H1 (cell line): ENCODE results near the gene TDRD9. TPM values are rescaled to one million over a fixed set of nuclear protein-coding genes. Genes with fewer than 3 reads are reported as not detected.

Experiments used
- CTCF ChIA-PET: fragments of 300-600 bp; sonication (Branson Sonifier 250); formaldehyde crosslinking; loops from one replicate; lab custom pipeline; 2021; ENCODE audit not compliant: partially characterized antibody; lab: Charles Lee
- POLR2A ChIA-PET: fragments of 300-600 bp; sonication (Branson Sonifier 250); formaldehyde crosslinking; loops from one replicate; lab custom pipeline; 2021; ENCODE audit warnings: inconsistent platforms; ENCODE audit not compliant: partially characterized antibody; lab: Charles Lee
- DNase-seq, 2 experiments: peaks; one replicate each; pipeline versions ENCODE4 v3.0.0 to v3.0.0-alpha.2; 2010 to 2022; ENCODE audit warnings: low spot score in 2 of 2, low read depth in 1 of 2, mixed read lengths in 1 of 2
- FAIRE-seq: peaks from 2 replicates; lab custom pipeline; 2011; peaks lifted over from hg19 to GRCh38; lab: Jason Lieb, UNC
- H2AFZ ChIP-seq: 2 replicates; pipeline ENCODE4 v1.8.1; 2012; ENCODE audit warnings: low read length, inconsistent platforms
- H2AK5ac ChIP-seq: 2 replicates; pipeline ENCODE4 v1.6.1; 2013; ENCODE audit warnings: low read depth, low read length
- H2BK120ac ChIP-seq: replicated peaks from 2 replicates; pipeline ENCODE3; 2013; ENCODE audit warnings: low read depth, low read length, inconsistent platforms
- H2BK12ac ChIP-seq: 2 replicates; pipeline ENCODE4 v1.6.1; 2013; ENCODE audit warnings: low read depth, low read length
- H2BK15ac ChIP-seq: 2 replicates; pipeline ENCODE4 v1.6.1; 2013; ENCODE audit warnings: low read length
- H2BK20ac ChIP-seq: 2 replicates; pipeline ENCODE4 v1.6.1; 2013; ENCODE audit warnings: low read length
- H2BK5ac ChIP-seq: 2 replicates; pipeline ENCODE4 v1.6.1; 2013; ENCODE audit warnings: low read depth, low read length
- H3K14ac ChIP-seq: 2 replicates; pipeline ENCODE4 v1.6.1; 2013; ENCODE audit warnings: inconsistent platforms; ENCODE audit not compliant: insufficient read length
- H3K18ac ChIP-seq: 2 replicates; pipeline ENCODE4 v1.6.1; 2013; ENCODE audit warnings: low read length; ENCODE audit errors: extremely low read depth
- H3K23ac ChIP-seq: 2 replicates; pipeline ENCODE4 v1.6.1; 2013; ENCODE audit warnings: inconsistent platforms; ENCODE audit not compliant: insufficient read length
- H3K23me2 ChIP-seq: 2 replicates; pipeline ENCODE4 v1.6.1; 2013; ENCODE audit warnings: low read depth, low read length
- H3K27ac ChIP-seq: 2 replicates; pipeline ENCODE4 v1.6.1; 2011; ENCODE audit warnings: low read depth, low read length, inconsistent platforms
- H3K27me3 ChIP-seq, 4 experiments: replicated peaks in 1 of 4; 1 replicate in 1 of 4; 2 replicates in 3 of 4; pipeline versions ENCODE4 v1.6.1 to v1.8.1; 2011 to 2013; ENCODE audit warnings: low read length in 3 of 4, mild to moderate bottlenecking in 3 of 4, inconsistent platforms in 2 of 4, mixed read lengths in 2 of 4, moderate library complexity in 1 of 4; ENCODE audit not compliant: control insufficient read depth in 3 of 4, insufficient read depth in 3 of 4; ENCODE audit errors: extremely low read depth in 1 of 4
- H3K36me3 ChIP-seq, 4 experiments: 2 replicates each; pipeline versions ENCODE4 v1.6.1 to v1.8.1; 2011 to 2013; ENCODE audit warnings: mild to moderate bottlenecking in 4 of 4, low read length in 3 of 4, moderate library complexity in 2 of 4, control low read depth in 1 of 4, inconsistent platforms in 1 of 4; ENCODE audit not compliant: insufficient read depth in 4 of 4, control insufficient read depth in 2 of 4
- H3K4ac ChIP-seq: replicated peaks from 2 replicates; pipeline ENCODE3; 2013; ENCODE audit warnings: low read length, low read depth, mixed read lengths, inconsistent platforms; ENCODE audit not compliant: insufficient read length
- H3K4me1 ChIP-seq, 4 experiments: replicated peaks in 1 of 4; 1 replicate in 1 of 4; 2 replicates in 3 of 4; pipeline versions ENCODE4 v1.6.1 to v1.8.1; 2011 to 2013; ENCODE audit warnings: low read length in 3 of 4, inconsistent platforms in 2 of 4, mixed read lengths in 1 of 4; ENCODE audit not compliant: insufficient read depth in 4 of 4, control insufficient read depth in 3 of 4
- H3K4me2 ChIP-seq, 2 experiments: 2 replicates each; pipeline versions ENCODE4 v1.6.1 to v1.8.1; 2011 to 2013; ENCODE audit warnings: low read depth in 2 of 2, low read length in 2 of 2, control low read depth in 1 of 2, inconsistent platforms in 1 of 2, mild to moderate bottlenecking in 1 of 2; ENCODE audit not compliant: insufficient read depth in 1 of 2
- H3K4me3 ChIP-seq, 4 experiments: fragments of 200-600, 300-600 bp in 1 of 4; sonication (generic), shearing (Covaris generic), sonication (Bioruptor Twin) in 1 of 4; 2 replicates each; pipeline versions ENCODE4 v1.5.1 to v1.8.1; 2011 to 2016; ENCODE audit warnings: low read length in 4 of 4, low read depth in 3 of 4, control low read depth in 2 of 4, inconsistent platforms in 2 of 4, mild to moderate bottlenecking in 2 of 4, mixed read lengths in 1 of 4, moderate library complexity in 1 of 4; ENCODE audit not compliant: insufficient read depth in 2 of 4; ENCODE audit errors: extremely low read depth in 1 of 4
- H3K56ac ChIP-seq: replicated peaks from 2 replicates; pipeline ENCODE3; 2013; ENCODE audit warnings: low read depth, mild to moderate bottlenecking, mixed read lengths, low read length, inconsistent platforms; ENCODE audit not compliant: insufficient read length
- H3K79me1 ChIP-seq: 2 replicates; pipeline ENCODE4 v1.6.1; 2013; ENCODE audit warnings: low read depth, low read length, control low read depth
- H3K79me2 ChIP-seq, 2 experiments: 2 replicates each; pipeline versions ENCODE4 v1.6.1 to v1.8.1; 2012 to 2013; ENCODE audit warnings: low read length in 2 of 2, mild to moderate bottlenecking in 2 of 2, inconsistent platforms in 1 of 2; ENCODE audit not compliant: insufficient read depth in 2 of 2, control insufficient read depth in 1 of 2
- H3K9ac ChIP-seq, 4 experiments: replicated peaks in 1 of 4; 1 replicate in 1 of 4; 2 replicates in 3 of 4; pipeline versions ENCODE4 v1.6.1 to v1.8.1; 2011 to 2013; ENCODE audit warnings: low read depth in 3 of 4, low read length in 3 of 4, control low read depth in 2 of 4, mild to moderate bottlenecking in 2 of 4, moderate library complexity in 2 of 4, inconsistent platforms in 1 of 4; ENCODE audit errors: extremely low read depth in 1 of 4
- H3K9me3 ChIP-seq, 2 experiments: 2 replicates each; pipeline versions ENCODE4 v1.6.1 to v1.8.1; 2012 to 2013; ENCODE audit warnings: mild to moderate bottlenecking in 2 of 2, moderate library complexity in 2 of 2, control low read depth in 1 of 2, inconsistent platforms in 1 of 2, low read depth in 1 of 2, low read length in 1 of 2, mixed read lengths in 1 of 2; ENCODE audit not compliant: insufficient read depth in 2 of 2
- H4K20me1 ChIP-seq, 2 experiments: replicated peaks in 1 of 2; 2 replicates each; pipeline versions ENCODE3 to v1.8.1; 2011 to 2013; ENCODE audit warnings: inconsistent platforms in 2 of 2, low read length in 2 of 2, mild to moderate bottlenecking in 1 of 2; ENCODE audit not compliant: insufficient read depth in 2 of 2, control insufficient read depth in 1 of 2
- H4K5ac ChIP-seq: 2 replicates; pipeline ENCODE4 v1.6.1; 2013; ENCODE audit warnings: low read length, low read depth, mixed read lengths, inconsistent platforms; ENCODE audit not compliant: insufficient read length
- H4K8ac ChIP-seq: 2 replicates; pipeline ENCODE4 v1.8.0; 2013; ENCODE audit warnings: mild to moderate bottlenecking, moderate library complexity, low read length, inconsistent platforms; ENCODE audit not compliant: insufficient read depth; ENCODE audit errors: extremely low read depth
- H4K91ac ChIP-seq: replicated peaks from 2 replicates; pipeline ENCODE3; 2013; ENCODE audit warnings: low read length, mixed read lengths, inconsistent platforms; ENCODE audit not compliant: insufficient read length
- ASH2L ChIP-seq: fragments of 200-600, 300-600 bp; sonication (generic); IDR thresholded peaks from one replicate; pipeline ENCODE4 v1.7.1; 2017; ENCODE audit warnings: low read length
- BACH1 ChIP-seq: IDR thresholded peaks from 2 replicates; pipeline ENCODE4 v1.6.1; 2012; ENCODE audit warnings: low read length, improper control_type of control experiment
- BCL11A ChIP-seq, 2 experiments: IDR thresholded peaks; one replicate each; pipeline ENCODE4 v1.6.1; 2011; ENCODE audit warnings: low read depth in 2 of 2, low read length in 2 of 2, mild to moderate bottlenecking in 2 of 2
- CBX5 ChIP-seq: fragments of 300-800, 300-1000 bp; sonication (generic); IDR thresholded peaks from 2 replicates; pipeline ENCODE4 v1.7.1; 2016; ENCODE audit warnings: antibody characterized with exemption, low read length, low read depth
- EP300 ChIP-seq, 2 experiments: IDR thresholded peaks; 1 replicate in 1 of 2; 2 replicates in 1 of 2; pipeline ENCODE4 v1.6.1; 2011 to 2012; ENCODE audit warnings: low read depth in 2 of 2, low read length in 2 of 2, mild to moderate bottlenecking in 2 of 2, borderline replicate concordance in 1 of 2, inconsistent platforms in 1 of 2, moderate library complexity in 1 of 2
- EZH2 ChIP-seq: fragments of 200-600 bp; sonication (generic); IDR thresholded peaks from 2 replicates; pipeline ENCODE4 v1.7.1; 2012; ENCODE audit warnings: low read depth, mild to moderate bottlenecking, moderate library complexity, low read length, inconsistent platforms; ENCODE audit not compliant: severe bottlenecking
- GTF2F1 ChIP-seq: IDR thresholded peaks from 2 replicates; pipeline ENCODE4 v1.6.1; 2012; ENCODE audit warnings: low read depth, low read length, improper control_type of control experiment, borderline replicate concordance
- JUN ChIP-seq: IDR thresholded peaks from 2 replicates; pipeline ENCODE4 v1.6.1; 2011; ENCODE audit warnings: low read depth, mild to moderate bottlenecking, improper control_type of control experiment, low read length
- KDM1A ChIP-seq: fragments of 200-600, 300-600 bp; sonication (generic); IDR thresholded peaks from 2 replicates; pipeline ENCODE4 v1.7.1; 2016; ENCODE audit warnings: mild to moderate bottlenecking, low read length, borderline replicate concordance
- POU5F1 ChIP-seq: IDR thresholded peaks from 2 replicates; pipeline ENCODE4 v1.6.1; 2011; ENCODE audit warnings: low read depth, mild to moderate bottlenecking, low read length, moderate library complexity
- RXRA ChIP-seq: IDR thresholded peaks from 2 replicates; pipeline ENCODE4 v1.6.1; 2011; ENCODE audit warnings: low read depth, mild to moderate bottlenecking, low read length, moderate library complexity; ENCODE audit not compliant: insufficient read depth
- SIX5 ChIP-seq: IDR thresholded peaks from 2 replicates; pipeline ENCODE4 v1.6.1; 2011; ENCODE audit warnings: mild to moderate bottlenecking, low read depth, low read length
- SP2 ChIP-seq: IDR thresholded peaks from 2 replicates; pipeline ENCODE4 v1.6.1; 2012; ENCODE audit warnings: mild to moderate bottlenecking, low read length, inconsistent platforms
- SUZ12 ChIP-seq: fragments of 200-600 bp; sonication (generic); IDR thresholded peaks from 2 replicates; pipeline ENCODE4 v1.6.1; 2012; ENCODE audit warnings: mild to moderate bottlenecking, inconsistent platforms, low read length, moderate library complexity, mixed read lengths
- YY1 ChIP-seq: IDR thresholded peaks from 2 replicates; pipeline ENCODE4 v1.6.1; 2011; ENCODE audit warnings: low read depth, mild to moderate bottlenecking, low read length
- whole genome bisulfite sequencing, 2 experiments: shearing (Covaris generic) in 1 of 2; methylation state at CpG; one replicate each; pipeline versions ENCODE4 v1.1.6 to v1.1.7; 2013 to 2015; ENCODE audit warnings: low lambda C conversion rate in 2 of 2, mixed read lengths in 2 of 2, inconsistent platforms in 1 of 2, low coverage in 1 of 2, missing lambda C conversion rate in 1 of 2; ENCODE audit not compliant: insufficient replicate concordance in 2 of 2, insufficient coverage in 1 of 2, insufficient read length in 1 of 2; ENCODE audit errors: extremely low coverage in 1 of 2, missing lambda C conversion rate in 1 of 2; 5-methylcytosine and 5-hydroxymethylcytosine counted together
- polyA plus RNA-seq, 7 experiments: library from polyadenylated mRNA; depleted of rRNA in 3 of 7; stranded (reverse) in 5 of 7; unstranded in 2 of 7; fragments of >200 nt in 5 of 7; fragments of 200-250 nt in 2 of 7; gene quantifications; 1 replicate in 5 of 7; 2 replicates in 1 of 7; 4 replicates in 1 of 7; pipeline versions ENCODE4 v1.2.1 to v1.2.3, GENCODE V29; 2011 to 2013; ENCODE audit warnings: missing spikeins in 2 of 7, mixed read lengths in 2 of 7
- total RNA-seq: library from RNA; stranded (reverse); fragmentation: NEBNext Ultra II Directional; extraction: Animal tissue kit (Norgen Biotek cat#: 25700); gene quantifications from 2 replicates; pipeline ENCODE4 v1.2.1, GENCODE V29; 2021

Gene TDRD9
- total and polyA plus RNA-seq, 2 of the 8 experiments (the other 6 are each of a cell fraction or from before 2014, with no cell fraction given): not detected

GRCh38 chr14:104085889-104086201 lies 157.6 kb downstream of the TDRD9 start:
- Histone ChIP-seq H2BK120ac (no peak overlapping the region), H4K5ac (no peak overlapping the region), H4K91ac (no peak overlapping the region), H3K4me1 (peaks cover 0 to 3% (median 0%) of the 10 kb centered on the region in 4 experiments; a peak in 2 of 7 replicates), H4K8ac (no peak overlapping the region), H3K36me3 (no peaks in the 10 kb centered on the region), H3K79me2 (no peaks in the 10 kb centered on the region), H3K4ac (no peak overlapping the region), H3K23me2 (no peaks in the 10 kb centered on the region), H2BK15ac (no peak overlapping the region), H2BK5ac (no peak overlapping the region), H2AK5ac (no peak overlapping the region), H3K9ac (no peak overlapping the region), H2AFZ (no peak overlapping the region; the same call in 1 of the 2 replicates), H3K14ac (no peak overlapping the region), H3K18ac (no peak overlapping the region), H3K79me1 (no peaks in the 10 kb centered on the region), H3K56ac (no peak overlapping the region), H3K4me2 (peak overlapping the region; percentile 19 to 53), H3K23ac (no peak overlapping the region), H4K20me1 (peaks cover 0 to 1% of the 10 kb centered on the region in 2 experiments), H3K27ac (no peak overlapping the region), H3K27me3 (peaks cover 0 to 2% (median 0%) of the 10 kb centered on the region in 4 experiments; a peak in 1 of 7 replicates), H2BK20ac (no peak overlapping the region), H3K9me3 (no peaks in the 10 kb centered on the region; a peak in 1 of 4 replicates), H2BK12ac (no peak overlapping the region), H3K4me3 (peak overlapping the region; percentile 17 to 56 (median 31); a peak in 6 of 8 replicates)
- no peak for DNase-seq
- TF ChIP-seq SP2 (no peak), ASH2L (no peak), JUN (no peak), BACH1 (no peak), YY1 (no peak), BCL11A (IDR thresholded peaks at IDR 0.05; ENCODE audit: low read depth in 2 of 2, low read length in 2 of 2) (no peak), POU5F1 (no peak), EZH2 (no peak), SUZ12 (no peak), CBX5 (no peak), SIX5 (no peak), GTF2F1 (no peak), RXRA (no peak), EP300 (IDR thresholded peaks at IDR 0.05; ENCODE audit: borderline replicate concordance in 1 of 2, low read depth in 2 of 2, low read length in 2 of 2) (no peak), KDM1A (no peak)
- ChIA-PET POLR2A (no interaction called here), CTCF (interaction anchor here (1.6 kb wide), 1 partner anchor 10 kb away, joined by 9 read pairs; no protein-coding TSS in a partner anchor)
- no peak for FAIRE-seq
- 73% methylated on average over 6 of the region's 29 CpGs; no CpG with 5 or more reads in 1 of the 2 experiments for WGBS, 2 experiments
